T-helper 22 cell (primary cell): Measurements from ENCODE around the gene ETV6.

Source experiments
- DNase-seq: peaks from one replicate; pipeline ENCODE4 v3.0.0-alpha.2; 2020; ENCODE audit warnings: low read depth

The ETV6 gene

DNA sequence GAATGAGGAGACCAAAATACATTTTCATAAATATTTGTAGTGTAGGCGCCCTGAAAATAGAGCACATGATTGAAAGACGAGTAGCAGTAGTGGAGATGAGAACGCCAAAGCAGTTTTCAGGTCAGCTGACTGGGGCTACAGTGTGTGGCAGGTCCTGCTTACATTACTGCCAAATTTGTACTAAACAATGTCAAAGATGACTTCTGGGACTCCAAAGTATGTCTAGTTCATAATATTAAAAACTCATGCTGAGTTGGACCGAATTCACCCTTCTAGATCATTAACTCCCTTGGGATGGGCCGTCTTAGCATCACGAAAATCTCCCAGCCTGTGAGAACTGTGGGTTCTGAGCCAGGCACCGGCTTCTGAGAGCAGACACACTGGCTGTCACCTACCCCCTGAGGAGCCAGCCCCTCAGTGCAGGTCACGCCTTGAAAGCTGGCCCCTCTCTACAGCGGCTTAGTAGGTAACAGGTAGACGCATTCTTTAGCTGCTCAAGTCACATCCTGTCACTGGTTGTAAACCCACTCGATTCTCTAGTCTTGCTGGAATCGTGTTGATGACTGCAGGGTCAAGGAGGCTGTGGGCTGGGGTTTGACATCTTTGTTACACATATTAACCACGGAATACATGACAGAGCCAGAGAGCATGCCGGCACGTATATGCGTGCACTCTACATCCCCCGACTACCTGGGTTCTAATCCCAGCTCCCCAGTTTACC, 210.4 kb downstream of the ETV6 start:
- DNase-seq, result no peak

DNA sequence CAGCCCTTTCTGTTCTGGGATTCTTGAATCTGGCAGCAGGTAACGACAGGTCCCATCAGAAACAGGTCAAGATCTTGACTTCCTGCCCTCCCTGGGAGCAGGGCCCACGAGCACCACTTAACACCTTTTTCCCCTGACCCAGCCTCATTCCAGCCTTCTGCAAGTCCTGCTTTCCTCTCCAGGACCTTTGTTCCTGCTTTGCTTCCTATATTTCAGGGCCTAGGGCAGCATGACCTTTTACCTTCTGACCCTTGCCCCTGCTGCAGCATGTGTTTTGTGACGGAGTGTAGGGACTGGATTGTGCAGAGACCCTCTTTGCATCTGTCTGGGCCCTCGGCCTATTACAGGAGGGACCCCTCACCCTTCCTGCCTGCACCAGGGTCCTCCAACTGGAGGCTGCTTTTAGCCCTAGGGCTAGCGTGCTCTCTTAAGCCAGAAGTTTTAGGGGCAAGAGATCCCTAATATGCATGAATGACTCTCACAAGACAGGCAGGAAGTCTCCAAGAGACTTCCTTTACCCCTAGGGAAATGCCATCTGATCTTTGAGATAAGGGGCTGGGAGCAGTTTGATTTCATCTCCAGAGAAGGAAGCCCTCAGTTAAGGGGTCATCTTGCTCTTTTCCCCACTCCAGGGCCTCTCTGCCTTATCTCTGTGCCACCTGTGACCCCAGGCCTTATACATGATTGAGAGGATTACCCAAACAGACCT, 211.8 kb downstream of the ETV6 start:
- no peak for DNase-seq

GRCh38 chr12:11861864-11862600, 212.6 kb downstream of the ETV6 start:
- no peak for DNase-seq

DNA sequence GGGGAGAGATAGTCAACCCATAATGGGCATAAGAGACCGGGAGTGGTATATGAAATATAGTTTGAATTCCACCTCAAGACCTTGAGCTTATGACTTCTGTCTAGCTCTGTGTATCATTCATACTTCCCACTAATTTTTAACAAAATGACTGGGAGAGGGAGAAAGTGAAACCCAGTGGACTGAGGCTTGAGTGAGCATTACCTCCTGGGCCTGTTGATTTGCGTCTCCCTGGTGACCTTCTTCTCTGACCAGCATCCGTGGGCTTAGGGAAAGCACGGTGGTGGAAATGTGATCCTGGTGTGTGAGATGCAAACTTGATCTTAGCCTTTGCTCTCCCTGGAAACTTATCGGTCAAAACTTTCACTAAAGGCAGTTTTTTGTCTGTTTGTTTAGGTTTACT, 213.3 kb downstream of the ETV6 start:
- no peak for DNase-seq

GRCh38 chr12:11863478-11863906, 214.0 kb downstream of the ETV6 start:
- DNase-seq, result no peak

- no peak for DNase-seq
Measured at GRCh38 chr12:11863988-11864387, 214.5 kb downstream of the ETV6 start.

- DNase-seq, result no peak
Measured at GRCh38 chr12:11865824-11866223, 216.3 kb downstream of the ETV6 start.

- no peak for DNase-seq
Measured at GRCh38 chr12:11868027-11868426, 218.6 kb downstream of the ETV6 start.

GRCh38 chr12:11869406-11869805, 219.9 kb downstream of the ETV6 start:
- DNase-seq, result no peak

DNA sequence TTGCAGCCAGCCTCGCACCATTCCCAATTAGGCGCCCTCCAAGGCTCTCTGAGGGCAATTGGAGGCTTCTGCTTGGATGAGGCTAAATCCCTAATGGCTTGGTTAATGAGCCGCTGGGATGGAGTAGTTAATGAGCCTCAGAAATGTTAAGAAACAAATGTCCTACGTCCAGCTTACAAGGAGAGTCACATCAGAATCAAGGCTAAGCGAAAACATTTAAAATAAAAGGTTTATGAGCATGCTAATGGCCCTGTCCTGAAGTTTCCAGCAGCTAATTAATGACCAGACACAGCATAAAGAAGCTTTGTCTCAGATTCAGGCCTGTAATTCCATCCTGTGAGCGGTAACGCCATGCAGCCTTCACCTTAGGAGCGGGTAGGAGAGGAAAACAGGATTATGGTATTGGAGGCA, 220.6 kb downstream of the ETV6 start:
- DNase-seq, result no peak

- DNase-seq, result no peak
Measured at GRCh38 chr12:11872055-11872454, 222.6 kb downstream of the ETV6 start.

- no peak for DNase-seq
Measured at GRCh38 chr12:11875414-11875935, 226.0 kb downstream of the ETV6 start.

DNA sequence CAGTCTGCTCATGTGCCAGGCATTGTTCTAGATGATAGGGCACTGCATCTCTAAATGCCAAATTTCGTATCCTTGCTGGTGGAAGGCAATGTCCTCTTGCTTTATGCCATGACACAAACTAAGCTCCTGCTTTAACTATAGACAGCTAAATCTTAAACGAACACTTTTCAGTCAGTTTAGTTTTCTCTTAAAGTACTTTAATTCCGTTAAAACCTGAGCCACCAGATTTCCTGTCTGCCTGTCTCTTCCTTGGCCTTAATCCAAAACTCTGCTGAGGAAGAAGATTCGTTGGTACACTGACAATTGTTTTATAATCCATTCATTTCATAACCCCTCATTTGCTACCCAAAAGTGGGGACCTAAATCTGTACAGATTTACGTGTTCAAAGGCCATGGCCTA, 226.8 kb downstream of the ETV6 start:
- DNase-seq, result no peak

DNA sequence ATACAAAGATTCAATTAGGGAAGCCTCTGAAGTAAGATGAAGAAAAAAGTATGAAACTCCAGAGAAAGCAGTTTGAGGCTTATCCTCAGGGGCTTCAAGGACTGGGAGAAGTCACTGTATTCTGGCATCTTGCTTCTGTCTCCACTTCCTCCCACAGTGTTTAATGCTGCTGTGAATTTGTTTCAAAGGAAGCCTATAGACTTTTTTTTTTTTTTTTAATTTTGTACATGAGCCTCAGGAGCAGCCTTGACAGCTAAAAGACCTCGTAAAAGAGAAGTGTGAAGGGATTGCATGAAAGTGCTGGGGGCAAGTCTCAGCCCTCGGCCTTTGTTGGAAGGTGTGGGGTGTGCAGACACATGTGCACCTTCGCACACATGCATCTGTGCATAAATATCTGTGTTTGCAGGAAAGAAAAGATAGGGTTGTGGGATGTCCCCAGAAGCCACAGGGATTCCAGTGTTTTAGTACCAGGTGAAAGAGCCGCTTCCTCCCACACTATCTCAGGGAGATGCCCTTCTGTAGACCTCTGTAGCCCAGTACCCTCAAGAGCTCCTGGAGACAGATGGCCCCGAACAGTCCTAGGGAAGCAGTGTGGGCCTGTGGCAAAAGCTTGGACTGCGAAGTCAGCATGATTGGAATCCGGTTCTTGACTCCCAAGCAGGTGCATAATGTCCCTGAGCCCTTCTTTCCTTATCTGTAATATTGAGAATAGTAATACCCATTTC, 227.8 kb downstream of the ETV6 start:
- DNase-seq, result no peak

- DNase-seq, result no peak
Measured at GRCh38 chr12:11877869-11878780, 228.7 kb downstream of the ETV6 start.

DNA sequence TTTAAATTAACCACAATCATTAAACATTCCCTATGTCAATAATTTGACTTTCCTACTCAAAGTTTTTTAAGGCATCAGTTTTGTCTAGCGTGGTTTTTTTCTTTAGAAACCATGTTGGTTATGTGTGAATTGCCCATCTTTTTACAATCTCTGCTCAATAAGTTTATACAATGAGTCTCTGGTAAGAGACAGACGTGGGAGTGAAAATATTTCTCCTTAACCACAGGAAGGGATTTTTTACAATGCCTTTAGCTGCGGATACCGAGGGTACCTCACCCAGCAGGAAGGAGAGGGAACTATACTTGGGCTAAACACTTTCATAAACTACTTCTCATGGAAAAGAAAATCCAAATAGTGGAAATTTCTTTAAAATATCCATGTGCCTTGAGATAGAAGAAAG, 229.8 kb downstream of the ETV6 start:
- no peak for DNase-seq

DNA sequence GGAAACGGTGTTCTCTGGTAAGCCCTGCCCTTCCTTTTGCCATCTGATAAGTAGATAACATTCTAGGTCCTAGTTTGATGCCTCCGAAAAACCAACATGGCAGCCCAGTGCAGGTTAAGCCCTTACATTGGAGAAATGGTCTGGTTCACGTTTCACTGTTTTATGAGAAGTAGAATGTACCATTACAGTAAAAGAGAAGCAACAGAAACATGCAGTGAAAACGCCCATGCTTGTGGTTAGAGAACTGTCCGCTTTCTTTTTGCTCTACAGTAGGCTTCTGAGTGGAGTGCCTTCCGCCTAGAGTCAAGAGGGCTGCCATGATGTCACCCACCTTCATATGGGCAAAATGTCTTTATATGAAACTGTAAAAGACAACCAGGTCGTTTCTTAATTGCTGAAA, 230.9 kb downstream of the ETV6 start:
- DNase-seq, result no peak

DNA sequence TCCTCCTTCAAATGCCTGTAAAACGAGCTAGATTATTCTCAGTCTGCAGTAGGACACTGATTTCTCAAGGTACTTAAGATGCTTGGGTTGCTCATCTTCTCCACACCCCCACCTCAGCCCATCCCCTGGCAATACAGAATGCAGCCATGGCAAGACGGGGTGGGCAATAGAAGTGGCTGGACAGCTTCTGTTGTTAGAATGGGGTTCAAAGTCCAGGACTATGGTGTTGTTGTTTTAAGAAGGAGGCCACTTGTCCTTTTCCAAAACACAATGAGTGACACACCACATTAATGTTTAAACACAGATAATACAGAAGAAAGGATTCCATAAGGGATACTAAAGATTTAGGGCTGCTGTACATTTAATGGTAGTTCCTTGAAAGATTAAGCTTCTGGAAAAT, 232.4 kb downstream of the ETV6 start:
- DNase-seq, result no peak

- no peak for DNase-seq
Measured at GRCh38 chr12:11882301-11883019, 233.0 kb downstream of the ETV6 start.

DNA sequence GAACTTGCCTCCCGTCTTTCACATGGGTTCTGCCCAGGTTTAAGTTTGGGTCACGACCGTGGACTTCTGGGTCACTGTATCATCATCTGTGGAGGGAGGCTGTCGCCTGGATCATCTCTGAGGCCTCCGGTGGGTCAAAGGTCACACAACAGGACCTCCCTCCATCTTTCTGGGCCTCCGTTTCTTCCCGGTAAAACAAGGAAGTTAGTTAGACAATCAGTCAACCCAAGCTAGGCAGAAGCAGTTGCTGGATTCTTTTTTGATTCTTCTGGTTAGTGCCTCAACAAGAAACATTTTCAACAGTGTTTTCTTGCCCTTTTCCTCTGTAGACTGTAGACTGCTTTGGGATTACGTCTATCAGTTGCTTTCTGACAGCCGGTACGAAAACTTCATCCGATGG, 234.6 kb downstream of the ETV6 start:
- DNase-seq, result no peak
